ENCODE data around the gene MUC22.
"Not testable (repeated sequence)": the region's sequence is repeated elsewhere in the genome, so short reads cannot be mapped to it uniquely, and the experiment has no call there.

Gene MUC22

GRCh38 chr6:31000067-31000860, 10.0 kb upstream of the MUC22 start:
- not testable (repeated sequence) for DNase-seq

- no peak for DNase-seq
Measured at GRCh38 chr6:31001281-31001888, 8.9 kb upstream of the MUC22 start.

GRCh38 chr6:31002471-31002870, 7.8 kb upstream of the MUC22 start:
- DNase-seq = no peak

GRCh38 chr6:31004794-31005193, 5.5 kb upstream of the MUC22 start:
- no peak for DNase-seq

- no peak for DNase-seq
Measured at GRCh38 chr6:31005249-31006020, 4.8 kb upstream of the MUC22 start.

GRCh38 chr6:31007694-31008093, 2.6 kb upstream of the MUC22 start:
- peak; percentile 92 for DNase-seq

- DNase-seq = peak; percentile 58
Measured at GRCh38 chr6:31008165-31008564, 2.1 kb upstream of the MUC22 start.

GRCh38 chr6:31009731-31010130, 543 bp upstream of the MUC22 start:
- DNase-seq = no peak

- no peak for DNase-seq
Measured at GRCh38 chr6:31011153-31011552, 879 bp downstream of the MUC22 start.

- DNase-seq = no peak
Measured at GRCh38 chr6:31016659-31017299, 6.5 kb downstream of the MUC22 start.

- DNase-seq = not testable (repeated sequence)
Measured at GRCh38 chr6:31017436-31017835, 7.2 kb downstream of the MUC22 start.

- DNase-seq = no peak
Measured at GRCh38 chr6:31020057-31020456, 9.8 kb downstream of the MUC22 start.

- not testable (repeated sequence) for DNase-seq
Measured at GRCh38 chr6:31020631-31021255, 10.5 kb downstream of the MUC22 start.

- DNase-seq = not testable (repeated sequence)
Measured at GRCh38 chr6:31021705-31022531, 11.6 kb downstream of the MUC22 start.

GRCh38 chr6:31025595-31025994, 15.3 kb downstream of the MUC22 start:
- DNase-seq = no peak

- DNase-seq = no peak
Measured at GRCh38 chr6:31031095-31031494, 20.8 kb downstream of the MUC22 start.

- DNase-seq = no peak
Measured at GRCh38 chr6:31033075-31033474, 22.8 kb downstream of the MUC22 start.

GRCh38 chr6:31035862-31036497, 25.7 kb downstream of the MUC22 start:
- DNase-seq = no peak

- DNase-seq = no peak
Measured at GRCh38 chr6:31037169-31037568, 26.9 kb downstream of the MUC22 start.

- peak; percentile 65 for DNase-seq
Measured at GRCh38 chr6:31037682-31038081, 27.4 kb downstream of the MUC22 start.

GRCh38 chr6:31038559-31038958, 28.3 kb downstream of the MUC22 start:
- DNase-seq = no peak

Data from kidney glomerular epithelial cell (primary cell).